Activated effector memory CD4-positive, alpha-beta T cell treated with anti-CD3 and anti-CD28 coated beads, Interleukin-2, amount 50 U/mL, for 16 hours (primary cell): ENCODE data around the gene COL9A1.

Experiments
- DNase-seq: peaks from one replicate; pipeline ENCODE4 v3.0.0-alpha.2; 2020

The COL9A1 gene

DNA sequence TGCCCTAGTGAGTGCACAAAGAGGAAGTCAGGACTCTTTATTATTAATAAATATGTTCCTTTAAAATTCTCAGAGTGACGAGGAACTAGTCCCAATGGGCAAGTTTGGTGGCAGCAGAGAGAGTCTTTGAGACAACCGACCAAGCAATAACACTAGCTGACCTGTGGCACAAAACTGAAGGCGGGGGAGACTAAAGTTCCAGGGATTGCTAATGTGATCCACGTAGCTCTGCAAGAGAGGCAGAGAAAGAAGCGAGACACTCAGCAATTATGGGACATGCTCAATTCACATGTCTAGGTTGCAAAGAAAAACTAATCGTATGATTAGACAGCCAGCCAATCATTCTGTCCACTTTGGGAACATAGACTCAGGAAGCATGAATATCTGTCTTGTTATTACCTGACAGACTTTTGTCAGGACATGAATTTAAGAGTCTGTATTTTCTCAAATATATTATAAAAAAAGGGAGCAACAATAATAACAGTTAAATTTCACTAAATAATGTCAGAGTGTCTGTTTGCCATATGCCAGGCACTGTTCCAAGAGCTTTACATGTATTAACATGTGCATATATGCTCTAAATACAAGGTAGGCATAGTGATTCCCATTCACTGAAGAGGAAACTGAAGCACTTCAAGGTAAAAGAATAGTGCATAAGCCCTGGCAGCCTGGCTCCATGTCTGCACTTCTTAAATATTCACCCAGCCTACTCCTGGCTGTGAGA, 81.0 kb downstream of the COL9A1 start:
- no peak for DNase-seq

- DNase-seq, result no peak
These were observed 81.7 kb downstream of the COL9A1 start for GRCh38 chr6:70221025-70221714.

DNA sequence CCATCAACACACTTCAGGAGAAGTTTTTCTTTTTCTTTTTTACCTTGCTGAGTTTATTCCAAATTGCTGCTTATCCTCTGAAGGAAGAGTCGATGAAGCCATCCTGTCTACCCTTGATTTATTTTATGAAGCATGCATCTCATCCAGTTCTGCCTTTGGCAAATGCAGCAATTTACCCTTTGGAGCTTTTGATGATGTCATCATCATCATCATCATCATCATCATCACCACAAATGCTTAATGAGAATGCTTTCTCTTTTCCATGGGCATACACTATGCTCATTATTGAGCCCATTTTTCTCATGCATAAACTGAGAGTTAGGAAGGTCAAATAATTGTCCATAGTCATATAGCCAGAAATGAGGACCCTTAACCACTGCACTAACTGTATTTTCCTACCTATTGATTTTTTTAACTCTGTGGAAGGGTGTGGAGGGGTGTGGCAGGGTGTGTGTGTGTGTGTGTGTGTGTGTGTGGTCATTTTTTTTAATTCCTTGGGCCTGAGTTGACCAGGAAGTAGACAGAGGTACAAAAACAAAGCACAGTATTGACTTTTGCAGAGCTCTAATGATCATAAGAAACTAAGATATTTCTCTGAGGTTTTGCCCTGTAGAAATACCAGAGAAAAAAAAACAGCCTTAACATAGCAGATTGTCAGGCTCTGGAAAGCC, 82.8 kb downstream of the COL9A1 start:
- DNase-seq, result no peak

GRCh38 chr6:70216767-70217166, 86.1 kb downstream of the COL9A1 start:
- no peak for DNase-seq

DNA sequence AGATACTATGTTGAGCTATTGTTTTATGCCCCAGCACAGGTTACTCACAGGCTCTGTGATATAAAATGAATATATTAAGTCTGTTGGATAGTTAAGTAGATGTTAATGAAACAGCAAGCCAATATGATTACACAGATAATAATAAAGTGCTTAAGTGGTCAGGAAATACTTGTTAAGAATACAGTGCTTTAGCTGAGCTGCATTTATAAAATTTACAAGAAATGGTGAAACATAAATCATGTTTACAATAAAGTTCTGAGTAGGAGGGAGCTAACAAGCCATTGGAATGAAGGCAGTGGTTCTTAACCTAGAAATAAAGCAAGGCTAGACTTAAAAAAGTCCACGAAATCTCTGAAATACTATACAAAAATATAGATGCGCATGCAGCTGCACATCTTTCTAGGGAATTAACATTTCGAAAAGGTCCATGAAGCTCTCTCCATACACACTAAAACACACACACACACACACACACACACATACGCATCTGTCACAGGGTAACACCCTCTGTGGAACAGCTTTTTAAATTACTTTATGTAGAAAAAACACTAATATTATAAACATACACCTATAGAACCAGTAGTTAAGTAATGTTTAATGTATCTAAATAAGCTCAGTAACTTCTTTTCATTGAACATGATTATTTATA, 87.3 kb downstream of the COL9A1 start:
- DNase-seq, result no peak

DNA sequence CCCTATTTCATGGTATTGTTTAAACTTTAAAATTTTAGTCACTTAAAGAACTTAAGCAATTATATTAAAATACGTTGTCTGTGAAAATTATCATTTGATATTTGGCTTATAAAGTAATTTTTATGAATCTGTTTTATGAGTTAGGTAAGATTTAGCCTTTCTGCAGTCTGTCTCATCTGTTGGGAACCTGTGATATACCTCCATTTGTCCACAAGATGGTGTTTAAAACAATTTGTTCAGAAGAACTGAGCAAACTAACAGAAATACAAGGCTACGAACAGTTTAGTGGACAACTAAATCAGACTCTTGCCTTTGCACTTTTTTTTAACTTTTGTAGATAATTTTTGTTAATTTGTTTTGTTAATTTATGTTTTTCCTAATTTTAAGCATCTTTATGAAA, 92.4 kb downstream of the COL9A1 start:
- DNase-seq, result no peak

- no peak for DNase-seq
These were observed 94.6 kb downstream of the COL9A1 start for GRCh38 chr6:70208235-70208790.

DNA sequence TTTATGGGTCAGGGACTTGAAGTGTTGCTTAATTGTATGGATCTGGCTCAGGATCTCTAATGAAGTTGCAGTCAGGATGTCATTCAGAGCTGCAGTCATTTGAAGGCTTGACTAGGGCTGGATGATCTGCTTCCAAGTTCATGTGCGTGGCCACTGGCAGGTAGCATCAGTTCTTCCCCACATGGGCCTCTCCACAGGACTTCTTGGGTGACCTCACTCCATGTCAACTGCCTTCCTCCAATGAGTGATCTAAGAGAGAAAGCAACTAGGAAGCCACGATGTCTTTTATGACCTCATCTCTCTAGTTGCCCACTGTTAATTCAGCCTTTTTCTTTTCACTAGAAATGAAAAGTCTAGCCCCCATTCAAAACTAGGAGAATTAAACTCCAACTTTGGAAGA, 104.1 kb downstream of the COL9A1 start:
- no peak for DNase-seq

DNA sequence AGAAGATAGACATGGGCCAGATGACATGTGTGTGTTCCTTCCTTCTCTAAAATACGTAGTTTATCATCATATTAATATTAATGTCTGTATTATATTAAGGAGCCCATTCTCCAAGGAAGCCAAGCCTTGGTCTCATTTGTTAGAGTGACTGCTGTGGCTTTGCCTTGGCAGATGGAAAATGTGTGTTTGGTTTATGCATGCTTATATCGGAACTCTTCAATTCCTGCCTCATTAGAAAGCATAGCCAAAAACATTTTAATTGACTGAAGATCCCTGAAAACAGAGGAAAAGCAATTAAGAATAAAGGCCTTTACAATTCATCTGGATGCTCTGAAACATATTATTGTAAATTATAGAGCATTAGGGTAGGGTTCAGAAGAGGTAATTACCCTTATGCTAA, 106.4 kb downstream of the COL9A1 start:
- DNase-seq, result no peak

GRCh38 chr6:70194421-70194820, 108.5 kb downstream of the COL9A1 start:
- DNase-seq, result no peak

DNA sequence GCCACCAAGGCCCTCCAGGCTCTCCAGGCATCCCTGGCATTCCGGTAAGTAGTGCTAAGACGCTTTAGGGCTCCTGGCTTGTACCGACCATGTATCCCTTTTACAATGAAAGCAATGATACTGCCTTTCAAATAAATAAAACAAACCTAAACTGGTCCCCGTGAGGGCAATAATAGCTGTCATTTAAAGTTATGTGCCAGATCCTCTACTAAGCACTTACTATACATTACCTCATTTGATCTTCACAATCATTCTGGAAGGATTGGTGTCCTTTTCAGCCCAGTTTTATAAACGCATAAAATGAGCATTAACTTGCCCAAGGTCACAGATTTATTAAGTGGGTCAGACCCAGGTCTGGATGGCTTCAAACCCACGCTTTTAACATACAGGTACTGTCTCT, 114.7 kb downstream of the COL9A1 start:
- no peak for DNase-seq

DNA sequence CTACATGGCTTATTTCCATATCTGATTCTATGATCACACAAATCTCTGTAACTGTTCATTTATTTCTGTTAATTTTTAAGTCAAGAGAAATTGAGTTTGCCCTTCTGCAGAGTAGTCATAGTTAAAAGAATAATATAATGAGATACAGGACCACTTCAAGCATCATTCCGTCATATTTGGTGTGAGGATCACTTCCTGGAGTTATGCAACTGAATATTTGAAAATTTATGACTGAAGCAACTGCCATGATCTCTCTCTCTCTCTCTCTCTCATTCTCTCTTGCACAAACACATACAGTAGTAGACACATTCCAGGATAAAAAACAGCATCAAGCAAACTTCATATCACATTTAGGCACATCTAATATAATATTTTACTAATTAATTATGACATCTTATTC, 116.4 kb downstream of the COL9A1 start:
- no peak for DNase-seq

- DNase-seq, result no peak
These were observed 118.2 kb downstream of the COL9A1 start for GRCh38 chr6:70184723-70185122.

DNA sequence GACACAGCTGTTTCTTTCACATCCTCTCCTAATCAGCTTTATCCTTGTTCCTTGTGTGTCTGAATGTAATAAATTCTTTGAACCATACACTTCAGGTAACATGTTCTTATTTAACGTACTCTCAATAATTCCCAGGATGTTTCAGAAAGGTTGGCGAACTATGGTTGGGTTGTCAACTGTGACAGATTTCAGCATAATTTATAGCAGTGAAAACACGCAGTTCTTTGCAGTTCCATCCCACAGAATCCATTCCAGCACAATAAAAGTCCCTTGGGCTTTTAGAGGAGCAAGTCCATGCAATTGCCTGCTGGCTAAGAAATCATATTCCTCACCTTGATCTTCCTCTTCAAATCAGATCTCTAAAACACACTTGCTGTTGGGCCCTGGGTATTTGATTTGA, 119.3 kb downstream of the COL9A1 start:
- no peak for DNase-seq

DNA sequence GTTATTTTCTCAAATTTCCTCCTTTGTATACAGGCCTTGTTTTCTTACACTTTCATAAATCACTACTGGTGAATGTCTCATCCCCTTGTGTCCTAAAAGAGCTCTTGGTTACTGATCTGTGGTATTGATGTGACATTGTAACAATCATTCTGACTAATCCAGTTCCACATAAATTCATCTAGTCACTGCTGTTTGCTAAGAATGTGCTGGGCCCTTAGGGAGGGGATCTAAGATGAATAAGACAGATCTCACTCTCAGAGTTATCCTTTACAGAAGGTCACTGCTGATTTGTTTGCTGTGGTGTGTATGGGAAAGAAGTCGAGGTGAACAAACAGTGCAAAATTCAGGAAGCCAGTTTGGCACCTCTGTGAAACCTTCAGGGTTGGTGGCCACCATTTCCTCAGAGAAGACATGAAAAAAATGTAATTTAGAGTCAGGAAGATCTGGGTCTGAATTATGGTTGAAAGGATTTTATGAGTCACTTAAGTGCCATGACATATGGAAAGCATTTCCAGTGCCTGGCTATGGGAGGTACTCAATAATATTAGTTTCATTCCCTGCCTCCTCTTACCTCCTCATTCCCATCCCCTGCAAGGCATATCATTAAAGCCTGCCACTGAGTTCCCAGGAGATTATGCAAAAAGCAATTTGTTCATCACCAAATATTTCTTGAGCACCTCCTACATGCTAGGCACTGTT, 121.8 kb downstream of the COL9A1 start:
- no peak for DNase-seq

DNA sequence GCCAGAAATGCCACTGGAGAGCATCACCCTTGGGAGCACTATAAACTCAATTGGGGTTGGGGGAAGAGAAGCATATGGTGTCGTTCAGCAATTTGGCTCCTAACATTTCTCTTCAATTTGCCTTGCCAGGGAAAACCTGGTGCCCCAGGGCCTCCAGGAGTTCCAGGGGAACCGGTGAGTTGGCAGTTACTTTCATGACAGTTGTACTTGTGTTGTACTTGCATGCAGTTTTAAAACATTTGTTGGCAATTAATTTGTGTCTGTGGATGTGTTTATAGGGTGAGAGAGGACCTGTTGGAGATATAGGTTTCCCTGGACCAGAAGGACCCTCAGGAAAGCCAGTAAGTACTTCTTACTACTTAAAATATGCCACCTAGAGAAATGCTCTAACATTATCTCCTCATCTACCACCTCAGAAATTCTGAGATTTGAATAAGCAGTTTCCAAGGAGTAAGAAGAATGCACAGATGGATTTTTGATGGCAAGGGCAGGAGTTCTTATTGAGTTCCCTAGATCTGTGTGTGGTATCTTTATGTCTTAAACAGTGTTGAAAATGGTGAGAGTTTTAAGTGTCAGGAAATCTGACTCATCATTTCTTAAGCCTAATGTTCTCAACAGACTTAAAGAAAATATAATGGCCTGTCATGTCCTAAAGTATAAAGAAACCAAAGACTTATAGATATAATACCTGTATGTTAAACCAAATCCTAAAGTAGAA, 122.5 kb downstream of the COL9A1 start:
- no peak for DNase-seq

DNA sequence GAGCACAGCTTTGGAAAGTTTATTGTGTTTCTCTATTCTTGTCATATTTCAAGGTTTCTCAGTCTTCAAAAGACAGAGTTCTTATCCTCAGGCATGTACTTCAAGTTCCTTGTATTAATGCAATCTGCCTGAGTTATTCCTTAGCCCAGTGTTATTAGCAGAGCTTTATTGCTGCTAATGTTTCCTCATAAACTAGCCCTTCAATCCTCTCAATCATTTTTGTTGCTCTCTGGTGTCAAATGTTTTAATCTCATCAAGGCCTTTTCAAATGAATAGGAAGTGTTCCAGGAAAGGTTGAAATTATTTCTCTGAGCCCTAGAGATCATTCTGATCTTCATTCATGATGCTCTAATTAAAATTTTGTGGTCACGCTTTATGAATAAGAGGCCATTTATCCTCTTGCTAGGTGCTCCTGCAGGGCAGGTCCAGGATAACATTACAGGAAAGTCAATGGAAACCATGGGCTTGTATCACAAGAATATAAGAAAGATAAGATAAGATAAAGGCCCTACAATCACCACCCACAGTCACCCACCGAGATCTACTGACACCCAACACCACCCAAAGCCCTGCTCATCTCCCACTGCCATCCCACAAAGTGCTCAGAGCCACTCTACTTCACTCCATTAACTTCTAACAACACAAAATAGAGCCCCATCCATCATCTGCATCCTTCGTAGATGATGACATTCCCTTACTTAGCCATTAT, 125.9 kb downstream of the COL9A1 start:
- no peak for DNase-seq

DNA sequence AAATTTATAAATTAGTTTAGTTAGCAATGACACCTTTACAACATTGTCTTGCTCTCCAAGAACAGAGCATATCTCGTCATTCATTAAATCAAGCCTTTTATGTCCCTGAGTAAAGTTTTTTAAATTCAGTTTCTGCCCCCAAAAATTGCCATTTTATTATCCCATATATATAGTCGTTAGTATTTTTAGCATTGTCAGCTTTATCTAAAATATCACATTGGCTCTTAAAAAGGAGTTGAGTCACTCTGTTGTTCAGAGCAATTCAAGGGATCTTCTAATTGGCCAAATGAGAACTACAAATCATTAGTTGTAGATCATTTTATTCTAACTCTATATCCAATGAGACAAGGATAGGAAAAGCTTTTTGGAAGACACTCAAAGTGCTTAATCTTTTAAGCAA, 127.1 kb downstream of the COL9A1 start:
- DNase-seq, result no peak

DNA sequence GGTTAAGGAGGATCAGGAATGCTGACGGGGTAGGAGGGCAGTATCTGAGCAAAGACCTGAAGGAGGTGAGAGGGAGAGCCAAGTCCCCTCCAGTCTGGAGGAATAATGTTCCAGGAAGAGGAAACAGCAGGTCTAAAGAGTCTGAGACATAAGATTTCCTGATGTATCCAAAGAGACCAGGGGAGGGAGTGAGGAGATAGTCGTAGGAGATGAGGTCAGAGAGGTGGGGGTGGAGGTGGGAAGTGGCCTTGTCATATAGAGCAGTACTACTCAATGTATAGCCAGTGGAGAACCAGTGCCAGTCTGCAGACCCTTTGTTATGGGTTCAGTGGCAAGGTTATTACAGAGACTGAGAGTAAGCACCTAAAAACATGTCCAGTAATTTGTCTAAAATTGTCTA, 130.6 kb downstream of the COL9A1 start:
- DNase-seq, result no peak

DNA sequence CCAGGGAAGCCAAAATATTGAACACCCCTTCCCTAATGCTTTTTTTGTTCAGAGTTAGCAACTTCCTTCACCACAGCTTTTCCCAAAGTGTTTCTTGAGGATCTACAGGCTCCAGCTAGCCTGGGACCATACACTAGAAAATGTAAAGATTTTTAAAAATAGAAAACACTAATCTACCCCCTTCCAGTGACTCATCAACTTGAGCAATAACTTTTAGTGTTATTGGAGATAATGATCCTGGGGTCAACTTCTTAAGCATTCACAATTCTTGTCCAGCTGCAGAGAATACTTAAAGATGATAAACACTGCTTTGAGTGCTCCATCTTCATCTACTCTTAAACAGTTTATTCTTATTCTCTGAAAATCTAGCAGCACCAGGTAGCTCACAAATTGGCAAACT, 131.6 kb downstream of the COL9A1 start:
- DNase-seq, result no peak

- no peak for DNase-seq
These were observed 134.1 kb downstream of the COL9A1 start for GRCh38 chr6:70168681-70169377.
